Gastrocnemius medialis (tissue), 4 donors: Measurements from ENCODE around the gene ITPK1. TPM values are rescaled to one million over a fixed set of nuclear protein-coding genes. Genes with fewer than 3 reads are reported as not detected.
"Not testable (repeated sequence)": the region's sequence is repeated elsewhere in the genome, so short reads cannot be mapped to it uniquely, and the experiment has no call there.

Source experiments
- ATAC-seq, 2 donors: fragments of 150-250 bp; one replicate each; pipeline ENCODE4 v1.9.1; 2016
- DNase-seq, 2 donors: peaks; one replicate each; pipeline ENCODE4 v3.0.0-alpha.2; 2019
- H3K27ac ChIP-seq, 4 donors: fragments of 200-600 bp; sonication (generic); 1 replicate in 1 of 4; 2 replicates in 3 of 4; pipeline ENCODE4 v1.5.1; 2016 to 2018; ENCODE audit warnings: mild to moderate bottlenecking in 2 of 4, moderate library complexity in 1 of 4
- H3K27me3 ChIP-seq, 3 donors: fragments of 200-600 bp; sonication (generic) in 2 of 3; 1 replicate in 1 of 3; 2 replicates in 2 of 3; pipeline versions ENCODE4 v1.5.1 to v1.6.0; 2016 to 2019; ENCODE audit warnings: mild to moderate bottlenecking in 1 of 3, moderate library complexity in 1 of 3
- H3K36me3 ChIP-seq, 2 donors: fragments of 200-600 bp; sonication (generic) in 1 of 2; one replicate each; pipeline ENCODE4 v1.5.1; 2017 to 2018
- H3K4me1 ChIP-seq, 2 donors: fragments of 200-600 bp; sonication (generic) in 1 of 2; one replicate each; pipeline ENCODE4 v1.5.1; 2016 to 2017; ENCODE audit warnings: mild to moderate bottlenecking in 2 of 2
- H3K4me3 ChIP-seq, 4 donors: fragments of 200-600 bp; sonication (generic) in 3 of 4; 1 replicate in 1 of 4; 2 replicates in 3 of 4; pipeline ENCODE4 v1.5.1; 2016 to 2019; ENCODE audit warnings: mild to moderate bottlenecking in 2 of 4
- H3K9me3 ChIP-seq, 3 donors: fragments of 200-600 bp; sonication (generic) in 2 of 3; 1 replicate in 1 of 3; 2 replicates in 2 of 3; pipeline ENCODE4 v1.5.1; 2016 to 2019
- POLR2A ChIP-seq, 2 donors: fragments of 450-650 bp; IDR thresholded peaks; one replicate each; pipeline ENCODE4 v1.6.1; 2017; ENCODE audit warnings: antibody characterized with exemption in 2 of 2, mild to moderate bottlenecking in 2 of 2, moderate library complexity in 2 of 2
- in situ Hi-C, 4 donors: fragments of 200-750 bp; cut with MboI; loops; one replicate each; pipeline versions ENCODE4 v1.15.0 to v1.8.0; 2017; ENCODE audit warnings: low sequenced_read_pairs in 4 of 4
- intact Hi-C: fragments of 100-400 bp; cut with DNase I; formaldehyde crosslinking; loops from one replicate; pipeline ENCODE4 v1.15.1; 2023; ENCODE audit warnings: low total_unique reads
- total RNA-seq, 4 donors: library from RNA; depleted of rRNA; stranded (reverse); fragments of >200 nt; gene quantifications; one replicate each; pipeline versions ENCODE4 v1.1.0 to v1.2.3, GENCODE V29; 2016
- TF ChIP-seq, protein P1 (sequence below), 5 experiments: fragments of 450-650 bp in 3 of 5; fragments of 200-600 bp in 2 of 5; sonication (generic) in 2 of 5; IDR thresholded peaks in 4 of 5; conservative IDR thresholded peaks in 1 of 5; 1 replicate in 4 of 5; 2 replicates in 1 of 5; pipeline ENCODE4 v1.5.1; 2016 to 2019; ENCODE audit warnings: antibody characterized with exemption in 5 of 5, mild to moderate bottlenecking in 3 of 5, moderate library complexity in 3 of 5

ITPK1 gene
- total RNA-seq, 4 donors from 2014 or later = 49.7 to 80.1 (median 53.6) TPM

- Histone ChIP-seq H3K27me3 (no peaks in the 10 kb centered on the region), H3K27ac (no peak overlapping the region), H3K36me3 (no peaks in the 10 kb centered on the region), H3K9me3 (no peaks in the 10 kb centered on the region), H3K4me3 (no peak overlapping the region), H3K4me1 (peaks cover 20 to 22% of the 10 kb centered on the region in 2 donors)
- DNase-seq = no peak
- TF ChIP-seq, protein P1, sequence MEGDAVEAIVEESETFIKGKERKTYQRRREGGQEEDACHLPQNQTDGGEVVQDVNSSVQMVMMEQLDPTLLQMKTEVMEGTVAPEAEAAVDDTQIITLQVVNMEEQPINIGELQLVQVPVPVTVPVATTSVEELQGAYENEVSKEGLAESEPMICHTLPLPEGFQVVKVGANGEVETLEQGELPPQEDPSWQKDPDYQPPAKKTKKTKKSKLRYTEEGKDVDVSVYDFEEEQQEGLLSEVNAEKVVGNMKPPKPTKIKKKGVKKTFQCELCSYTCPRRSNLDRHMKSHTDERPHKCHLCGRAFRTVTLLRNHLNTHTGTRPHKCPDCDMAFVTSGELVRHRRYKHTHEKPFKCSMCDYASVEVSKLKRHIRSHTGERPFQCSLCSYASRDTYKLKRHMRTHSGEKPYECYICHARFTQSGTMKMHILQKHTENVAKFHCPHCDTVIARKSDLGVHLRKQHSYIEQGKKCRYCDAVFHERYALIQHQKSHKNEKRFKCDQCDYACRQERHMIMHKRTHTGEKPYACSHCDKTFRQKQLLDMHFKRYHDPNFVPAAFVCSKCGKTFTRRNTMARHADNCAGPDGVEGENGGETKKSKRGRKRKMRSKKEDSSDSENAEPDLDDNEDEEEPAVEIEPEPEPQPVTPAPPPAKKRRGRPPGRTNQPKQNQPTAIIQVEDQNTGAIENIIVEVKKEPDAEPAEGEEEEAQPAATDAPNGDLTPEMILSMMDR (IDR thresholded peaks at IDR 0.05 in 4 of 5, conservative IDR thresholded peaks at IDR 0.05 in 1 of 5) = no peak
- no peak for TF ChIP-seq POLR2A (IDR thresholded peaks at IDR 0.05)
- no peak for ATAC-seq
- in situ Hi-C loops = no loop called here
- intact Hi-C loops = no loop called here
Measured at GRCh38 chr14:93109572-93110481, 5.9 kb downstream of the ITPK1 start.

GRCh38 chr14:93108105-93108504 lies 7.6 kb downstream of the ITPK1 start:
- Histone ChIP-seq H3K27ac (no peak overlapping the region), H3K27me3 (no peaks in the 10 kb centered on the region), H3K4me1 (peaks cover 6% of the 10 kb centered on the region in 2 donors), H3K36me3 (no peaks in the 10 kb centered on the region), H3K9me3 (no peaks in the 10 kb centered on the region), H3K4me3 (no peak overlapping the region)
- DNase-seq (no peak), ATAC-seq (no peak)
- TF ChIP-seq, protein P1 (IDR thresholded peaks at IDR 0.05 in 4 of 5, conservative IDR thresholded peaks at IDR 0.05 in 1 of 5) = no peak
- TF ChIP-seq POLR2A (IDR thresholded peaks at IDR 0.05) = no peak
- in situ Hi-C loops (no loop called here), intact Hi-C loops (no loop called here)

- intact Hi-C loops (no loop called here), in situ Hi-C loops (no loop called here)
- H3K27me3 ChIP-seq = no peaks in the 10 kb centered on the region
- DNase-seq = no peak
- ATAC-seq = no peak
- H3K27ac ChIP-seq = no peak overlapping the region
- H3K9me3 ChIP-seq = no peaks in the 10 kb centered on the region
- no peaks in the 10 kb centered on the region for H3K4me1 ChIP-seq
- no peak overlapping the region for H3K4me3 ChIP-seq
- TF ChIP-seq, protein P1 (IDR thresholded peaks at IDR 0.05 in 4 of 5, conservative IDR thresholded peaks at IDR 0.05 in 1 of 5) = no peak
- no peak for TF ChIP-seq POLR2A (IDR thresholded peaks at IDR 0.05)
- H3K36me3 ChIP-seq = no peaks in the 10 kb centered on the region
Measured at GRCh38 chr14:93107453-93107852, 8.3 kb downstream of the ITPK1 start.

DNA sequence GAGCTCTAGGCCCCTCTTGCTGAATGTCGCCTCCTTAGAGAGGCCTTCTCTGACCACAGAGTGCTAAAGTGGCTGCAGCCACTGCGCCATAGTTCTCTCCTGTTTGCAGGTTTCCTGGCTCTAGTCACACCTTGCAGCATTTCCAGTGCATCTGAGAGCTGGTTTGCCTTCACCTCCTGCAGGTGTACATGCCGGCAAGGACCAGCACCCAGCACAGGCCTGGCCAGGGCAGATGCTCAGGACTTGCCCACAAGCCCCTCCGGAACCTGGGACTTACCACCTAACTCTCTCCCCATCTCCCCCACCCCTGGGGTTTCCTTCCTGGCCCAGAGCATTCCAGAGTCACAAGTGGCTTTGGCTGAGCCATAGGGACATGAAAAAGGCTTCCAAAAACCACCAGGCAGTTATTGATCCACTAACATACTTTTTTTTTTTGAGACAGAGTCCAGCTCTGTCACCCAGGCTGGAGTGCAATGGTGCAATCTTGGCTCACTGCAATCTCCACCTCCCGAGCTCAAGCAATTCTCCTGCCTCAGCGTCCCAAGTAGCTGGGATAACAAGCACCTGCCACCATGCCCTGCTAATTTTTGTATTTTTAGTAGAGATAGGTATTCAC lies 9.1 kb downstream of the ITPK1 start:
- Histone ChIP-seq H3K36me3 (no peaks in the 10 kb centered on the region), H3K4me3 (no peak overlapping the region), H3K27ac (no peak overlapping the region), H3K4me1 (no peaks in the 10 kb centered on the region), H3K9me3 (no peaks in the 10 kb centered on the region), H3K27me3 (no peaks in the 10 kb centered on the region)
- ATAC-seq (no peak), DNase-seq (no peak)
- no peak for TF ChIP-seq POLR2A (IDR thresholded peaks at IDR 0.05)
- TF ChIP-seq, protein P1 (IDR thresholded peaks at IDR 0.05 in 4 of 5, conservative IDR thresholded peaks at IDR 0.05 in 1 of 5) = no peak
- intact Hi-C loops = no loop called here
- in situ Hi-C loops = no loop called here

GRCh38 chr14:93105856-93106255 lies 9.9 kb downstream of the ITPK1 start:
- intact Hi-C loops, H3K36me3 ChIP-seq, in situ Hi-C loops, DNase-seq, ATAC-seq, H3K27ac ChIP-seq, H3K4me1 ChIP-seq, H3K4me3 ChIP-seq, H3K9me3 ChIP-seq, H3K27me3 ChIP-seq: not testable (repeated sequence)
